NCI-H2171 treated with DMSO at 0.1 percent for 48 hours (cell line): Measurements from ENCODE around the gene C6orf58.

Source experiments
- DNase-seq: peaks from one replicate; lab custom pipeline; 2025; lab: John Stamatoyannopoulos, UW

Gene C6orf58

DNA sequence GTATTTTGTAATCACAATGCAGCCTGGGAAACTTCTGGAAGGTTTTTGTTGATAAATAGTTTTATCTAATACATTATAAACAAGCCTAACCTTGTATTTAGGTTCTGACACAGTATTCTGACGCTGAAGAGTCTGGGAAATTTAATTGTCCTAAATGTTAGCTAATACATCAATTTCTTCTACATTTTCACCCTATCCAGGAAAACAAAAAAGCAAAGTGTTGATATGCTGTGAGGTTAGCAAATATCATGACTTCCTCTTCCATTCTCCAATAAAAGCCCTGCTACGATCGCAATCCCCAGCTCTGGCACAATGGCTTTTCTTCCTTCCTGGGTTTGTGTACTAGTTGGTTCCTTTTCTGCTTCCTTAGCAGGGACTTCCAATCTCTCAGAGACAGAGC lies at the start of gene C6orf58:
Gene C6orf58 (plus strand): TSS at position 301 of the 400 bp plus-strand sequence. CDS start 12 bp downstream, at position 313.
- no peak for DNase-seq

DNA sequence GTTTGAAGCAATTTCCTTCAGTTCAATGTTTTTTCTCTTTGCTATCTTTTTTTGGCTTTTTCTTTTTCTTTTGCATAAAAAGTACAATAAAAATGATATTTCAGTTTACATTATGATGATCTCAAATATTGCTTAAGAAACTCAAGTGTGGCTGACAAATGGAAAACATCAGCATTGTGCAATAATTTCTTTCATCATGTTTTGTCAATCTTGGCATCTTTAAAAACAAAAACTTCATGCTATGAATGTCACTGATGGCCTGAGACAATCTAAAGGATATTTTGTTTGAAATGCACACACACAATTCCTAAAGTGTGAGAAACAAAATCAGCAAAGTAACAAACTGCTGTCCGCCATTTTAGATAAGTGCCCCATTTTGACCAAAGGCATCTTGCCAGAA lies 44.0 kb upstream of the C6orf58 start:
- DNase-seq, result no peak

DNA sequence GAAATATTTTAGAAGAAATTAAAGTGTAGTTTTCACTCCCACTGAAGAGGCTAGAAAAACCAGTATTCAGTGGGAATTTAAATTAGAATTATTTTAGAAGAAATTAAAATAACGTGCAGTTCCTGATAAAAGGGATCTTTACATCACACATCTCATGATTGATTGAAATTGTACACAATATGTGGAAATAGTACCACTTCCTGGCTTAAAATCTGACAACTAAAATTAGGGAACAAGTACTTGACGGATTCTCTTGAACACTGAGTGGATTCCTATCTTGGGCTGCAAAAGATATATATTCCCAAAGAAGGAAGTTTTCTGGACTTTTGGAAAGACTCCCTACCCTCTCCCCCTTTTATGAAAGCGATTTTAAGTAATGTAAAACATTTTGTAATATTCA lies 43.2 kb upstream of the C6orf58 start:
- DNase-seq, result no peak

DNA sequence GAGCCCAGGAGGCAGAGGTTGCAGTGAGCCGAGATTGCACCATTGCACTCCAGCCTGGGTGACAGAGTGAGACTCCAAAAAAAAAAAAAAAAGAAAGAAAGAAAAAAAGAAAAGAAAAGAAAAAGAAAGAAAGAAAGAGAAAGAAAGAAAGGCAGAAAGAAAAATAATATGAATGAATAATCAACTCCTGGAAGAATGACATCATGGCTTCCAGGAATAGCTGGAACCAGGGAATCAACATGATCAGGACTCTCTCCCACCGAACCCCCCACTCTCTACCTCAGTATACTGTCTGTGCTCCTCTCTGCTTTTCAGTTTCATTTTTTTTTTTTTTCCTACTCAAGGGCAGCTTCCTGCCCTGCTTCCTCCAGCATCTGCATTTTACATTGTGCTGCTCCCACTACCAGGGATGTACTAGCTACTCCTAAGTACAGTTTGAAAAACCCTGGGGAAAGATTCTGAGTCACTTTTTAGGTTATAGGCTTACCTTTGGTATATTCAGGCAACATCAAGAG lies 38.2 kb upstream of the C6orf58 start:
- no peak for DNase-seq

DNA sequence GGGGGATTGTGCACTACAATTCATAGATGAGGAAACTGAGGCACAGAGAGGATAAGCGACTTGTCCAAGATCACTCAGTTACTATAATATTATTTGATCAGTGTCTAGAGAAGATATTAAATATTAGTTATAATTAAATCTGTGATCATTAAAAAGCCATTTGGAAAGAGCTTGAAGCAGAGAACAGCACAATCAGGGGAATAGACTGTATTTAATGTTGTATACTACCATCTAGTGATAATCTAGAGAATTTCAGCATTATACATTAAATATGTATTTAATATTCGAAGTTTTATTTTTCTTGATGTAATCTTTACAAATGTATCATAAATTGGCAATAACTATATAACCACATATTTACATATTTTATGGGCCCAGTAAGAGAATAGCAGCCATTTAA lies 37.7 kb upstream of the C6orf58 start:
- DNase-seq, result peak; percentile 58

DNA sequence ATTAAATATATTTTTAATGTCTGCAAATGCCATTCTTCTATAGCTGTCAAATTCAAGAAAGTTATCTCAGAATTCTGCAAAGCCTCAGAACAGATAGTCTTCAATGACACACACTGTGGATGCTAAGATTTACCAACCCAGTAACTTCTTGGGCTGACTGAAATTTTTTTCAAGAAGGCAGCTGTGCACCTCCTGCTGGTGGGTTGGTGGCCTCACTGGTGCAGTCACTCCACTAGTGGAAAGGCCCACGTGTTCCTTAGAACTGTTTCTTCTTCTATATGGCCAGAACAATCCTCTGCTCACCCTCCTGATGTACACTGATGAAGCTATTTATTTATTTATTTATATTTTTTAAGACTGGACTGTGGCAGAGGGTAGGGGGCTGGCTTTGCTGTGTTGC lies 29.8 kb upstream of the C6orf58 start:
- DNase-seq, result no peak

DNA sequence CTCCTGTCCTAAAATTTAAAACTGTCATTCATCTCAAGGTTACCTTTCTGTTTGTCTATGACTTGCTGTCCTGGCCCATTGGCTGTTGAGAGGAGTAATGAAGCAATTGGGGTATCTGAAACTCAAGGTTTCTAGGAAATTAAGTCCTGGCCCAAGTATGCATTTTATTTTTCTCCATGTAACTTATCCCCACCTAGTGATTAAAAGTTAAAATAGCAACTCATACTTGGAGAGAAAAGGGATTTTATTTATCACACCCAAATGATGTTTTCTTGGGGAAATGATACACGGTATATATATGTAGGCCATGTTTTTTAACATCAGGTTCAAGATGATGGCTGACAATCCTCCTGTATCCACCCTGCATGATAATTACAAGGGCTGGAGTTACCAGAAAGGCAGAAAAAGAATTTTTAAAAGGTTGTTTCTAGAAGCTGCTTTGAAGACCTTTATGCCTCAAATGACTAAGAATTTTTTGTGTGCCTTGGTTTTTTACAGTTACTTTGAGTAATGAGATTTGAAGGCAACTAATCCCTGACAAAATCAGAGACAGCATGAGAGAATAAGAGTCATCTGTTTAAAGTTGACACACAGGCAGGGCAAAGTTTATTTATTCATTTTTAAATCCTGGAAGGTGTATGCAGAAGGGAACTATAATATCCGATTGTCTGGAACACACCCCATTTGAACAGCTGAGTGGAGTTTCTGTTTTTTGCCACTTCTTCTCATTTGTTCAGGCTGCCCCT lies 28.9 kb upstream of the C6orf58 start:
- DNase-seq, result no peak

DNA sequence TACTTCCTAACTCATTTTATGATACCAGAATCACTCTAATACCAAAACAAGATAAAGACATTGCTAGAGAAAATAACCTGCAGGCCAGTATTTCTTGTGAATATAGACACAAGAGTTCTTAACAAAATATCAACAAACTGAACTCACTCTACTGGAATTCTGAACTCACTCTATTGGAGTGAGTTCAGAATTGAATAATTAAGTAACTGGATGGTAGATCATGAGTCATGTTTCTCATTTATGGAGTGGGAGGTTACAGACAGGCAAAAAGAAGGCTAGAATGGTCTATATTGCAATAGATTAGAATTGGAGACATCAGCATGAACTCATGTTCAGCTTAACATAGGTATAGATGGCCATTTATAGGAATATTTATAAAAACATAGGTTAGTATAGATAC lies 26.6 kb upstream of the C6orf58 start:
- no peak for DNase-seq

DNA sequence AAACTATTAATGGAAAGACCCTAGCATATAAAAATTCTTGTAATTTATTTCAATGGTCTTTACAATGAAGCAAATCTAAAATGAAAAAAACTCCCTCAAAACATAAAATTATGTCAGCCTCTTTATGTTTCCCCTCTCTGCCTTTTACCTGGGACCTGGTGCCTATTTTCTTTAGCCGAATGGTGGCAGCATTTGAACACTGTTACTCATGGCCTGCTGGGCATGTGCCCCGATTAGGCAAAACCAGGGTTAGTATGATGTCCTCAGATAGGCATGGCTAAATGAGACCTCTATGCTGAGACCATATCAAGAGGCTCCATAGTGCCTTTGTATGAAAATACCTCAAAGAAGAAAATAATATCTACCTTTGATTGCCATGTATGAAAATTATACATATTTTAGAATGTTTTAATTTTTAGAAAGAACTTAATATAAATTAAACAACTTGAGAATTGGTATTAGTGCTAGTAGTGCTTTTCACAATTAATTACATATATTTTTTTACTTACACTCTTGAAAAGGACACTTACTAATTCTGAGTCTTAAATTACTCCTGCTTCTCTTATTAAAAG lies 22.5 kb upstream of the C6orf58 start:
- peak; percentile 38 for DNase-seq

DNA sequence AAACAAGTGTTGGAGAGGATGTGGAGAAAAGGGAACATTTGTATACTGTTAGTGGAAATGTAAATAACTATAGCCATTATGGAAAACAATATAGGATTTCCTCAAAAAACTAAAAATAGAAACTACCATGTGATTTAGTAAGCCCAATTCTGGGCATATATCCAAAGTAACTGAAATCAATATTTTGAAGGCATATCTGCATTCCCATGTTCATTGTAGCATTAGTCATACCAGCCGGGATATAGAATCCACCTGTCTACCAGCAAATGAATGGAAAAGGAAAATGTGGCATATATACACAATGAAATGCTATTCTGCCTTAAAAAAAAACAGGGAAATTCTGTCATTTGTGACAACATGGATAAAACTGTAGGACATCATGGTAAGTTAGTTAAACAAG lies 15.3 kb upstream of the C6orf58 start:
- DNase-seq, result peak; percentile 38

DNA sequence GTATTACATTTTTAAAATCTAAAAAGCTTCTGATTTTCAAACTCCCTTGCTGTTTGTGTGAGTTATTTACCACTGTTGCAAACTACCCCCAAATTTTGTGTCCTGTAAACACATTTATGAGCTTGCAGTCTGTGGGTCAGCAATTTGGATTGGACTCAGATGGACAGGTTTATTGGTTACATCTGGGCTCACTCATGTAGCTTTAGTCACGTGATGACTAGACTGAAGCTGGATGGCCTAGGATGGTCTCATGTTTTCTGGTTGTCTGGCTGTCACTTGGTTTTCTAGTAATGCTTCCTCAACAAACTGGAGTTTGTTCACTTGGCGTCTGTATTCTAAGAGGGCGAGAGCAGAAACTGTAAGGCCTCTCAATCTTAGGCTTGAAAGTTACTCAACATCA lies 12.2 kb upstream of the C6orf58 start:
- peak; percentile 18 for DNase-seq

DNA sequence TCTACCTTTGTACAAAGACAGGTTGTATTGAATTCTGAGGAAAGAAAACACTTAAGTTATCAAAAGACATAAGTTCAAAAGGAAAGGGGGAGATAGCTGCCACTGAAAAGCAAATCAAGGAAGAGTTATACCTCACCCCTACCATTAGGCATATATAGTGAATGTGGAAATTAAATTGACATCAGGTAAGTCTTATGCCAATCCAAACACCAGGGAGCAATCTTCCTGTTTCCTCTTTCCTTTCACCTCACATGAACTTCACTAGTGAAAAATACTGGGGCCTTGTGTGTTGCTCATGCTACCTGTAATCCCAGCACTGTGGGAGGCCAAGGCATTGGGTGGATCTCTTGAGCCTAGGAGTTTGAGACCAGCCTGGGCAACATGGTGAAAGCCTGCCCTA lies 10.9 kb upstream of the C6orf58 start:
- no peak for DNase-seq

DNA sequence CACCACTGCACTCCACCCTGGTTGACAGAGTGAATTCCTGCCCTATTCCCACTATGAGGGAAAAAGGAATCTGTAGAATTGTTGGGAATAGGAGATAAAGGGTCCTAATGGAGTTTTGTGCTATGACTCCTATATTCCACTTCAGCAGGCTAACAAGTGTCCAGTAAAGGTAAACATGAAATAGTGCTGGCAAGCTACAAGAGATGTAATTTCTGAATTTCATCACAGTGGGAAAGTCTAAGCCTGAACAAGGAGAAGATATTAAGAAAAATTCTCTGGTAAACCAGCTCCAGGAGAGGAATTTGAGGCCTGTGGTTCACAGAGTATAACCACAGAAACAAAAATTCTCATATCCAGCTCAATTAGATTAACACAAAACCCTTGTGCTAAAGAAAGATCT lies 10.3 kb upstream of the C6orf58 start:
- no peak for DNase-seq

DNA sequence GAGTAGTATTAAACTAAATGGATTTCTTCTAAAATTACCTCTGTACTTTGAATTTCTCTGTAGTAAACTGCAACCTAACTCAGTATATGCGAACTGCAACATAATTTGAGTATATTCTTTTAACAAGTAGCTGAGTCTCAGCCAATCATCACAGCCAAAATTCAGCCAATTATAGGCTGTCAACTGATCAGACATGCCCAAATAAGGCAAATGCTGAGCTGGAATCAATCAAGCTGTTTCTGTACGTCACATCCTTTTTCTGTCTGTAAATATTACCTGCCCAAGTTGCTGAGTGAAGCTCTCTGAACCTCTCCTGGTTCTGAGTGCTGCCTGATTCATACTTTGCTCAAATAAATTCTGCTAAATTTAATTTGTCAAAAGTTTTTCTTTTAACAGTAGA lies 9.5 kb upstream of the C6orf58 start:
- DNase-seq, result no peak

DNA sequence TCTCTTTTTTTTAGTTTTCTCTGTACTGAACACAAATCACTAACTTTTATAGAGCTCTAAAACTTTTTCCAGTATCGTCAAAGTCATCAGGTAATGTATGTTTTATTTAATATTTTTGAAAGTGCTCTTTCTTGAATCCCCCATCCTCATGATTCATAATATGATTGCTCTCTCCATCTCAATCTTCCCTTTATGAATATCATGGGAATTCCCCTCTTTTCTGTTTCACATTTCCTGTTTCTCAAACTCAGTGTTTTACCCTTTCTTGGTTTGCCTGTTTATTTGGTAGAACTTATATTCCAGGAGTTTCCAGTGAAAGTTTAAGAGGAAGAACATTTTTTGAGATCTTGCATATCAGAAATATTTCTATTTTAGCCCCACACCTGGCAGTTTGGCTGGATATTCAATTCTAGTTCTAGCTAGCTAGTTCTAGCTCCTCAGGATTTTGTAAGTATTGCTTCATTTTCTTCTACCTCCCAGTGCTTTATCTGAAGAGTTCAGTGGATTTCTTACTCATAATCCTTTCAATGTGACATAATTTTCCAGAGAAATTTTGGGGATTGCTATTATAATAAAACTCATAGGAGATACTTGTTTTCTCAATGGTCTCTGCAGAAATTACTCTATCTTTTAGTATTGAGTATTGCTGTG lies 6.1 kb upstream of the C6orf58 start:
- no peak for DNase-seq

DNA sequence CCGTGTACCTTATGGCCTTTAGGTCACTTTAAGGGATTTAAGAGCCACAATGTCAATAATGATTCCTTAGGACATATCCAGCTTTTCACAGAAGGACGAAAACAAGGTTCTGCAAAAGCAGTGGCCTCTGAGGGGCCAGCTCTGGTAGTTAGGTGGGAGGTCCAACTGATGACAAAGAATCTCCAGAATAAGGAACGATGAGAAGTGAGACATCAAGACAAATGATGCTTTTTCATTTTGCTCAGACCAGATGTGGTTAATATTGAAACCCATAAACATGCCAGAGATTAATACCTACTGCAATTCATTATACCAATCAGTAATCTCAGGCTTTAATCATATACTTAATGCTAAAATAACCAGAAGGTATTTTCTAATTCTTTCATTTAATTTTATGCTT lies 1.9 kb downstream of the C6orf58 start:
- no peak for DNase-seq

DNA sequence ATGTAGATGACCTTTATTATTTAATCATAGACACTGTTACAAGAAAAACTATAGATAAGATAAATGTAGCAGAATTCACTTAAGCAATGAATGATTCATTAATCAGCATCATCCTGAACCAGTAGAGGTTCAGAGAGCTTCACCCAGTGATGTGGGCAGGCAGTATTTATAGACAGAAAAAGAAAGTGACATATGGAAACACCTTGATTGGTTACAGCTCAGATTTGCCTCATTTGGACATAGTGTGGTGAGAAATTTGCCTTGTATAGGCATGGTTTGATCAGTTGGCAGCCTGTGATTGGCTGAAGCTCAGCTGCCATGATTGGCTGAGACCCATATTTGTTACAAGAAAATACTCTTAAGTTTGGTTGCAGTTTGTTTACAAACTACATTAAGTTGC lies 4.6 kb downstream of the C6orf58 start:
- no peak for DNase-seq

DNA sequence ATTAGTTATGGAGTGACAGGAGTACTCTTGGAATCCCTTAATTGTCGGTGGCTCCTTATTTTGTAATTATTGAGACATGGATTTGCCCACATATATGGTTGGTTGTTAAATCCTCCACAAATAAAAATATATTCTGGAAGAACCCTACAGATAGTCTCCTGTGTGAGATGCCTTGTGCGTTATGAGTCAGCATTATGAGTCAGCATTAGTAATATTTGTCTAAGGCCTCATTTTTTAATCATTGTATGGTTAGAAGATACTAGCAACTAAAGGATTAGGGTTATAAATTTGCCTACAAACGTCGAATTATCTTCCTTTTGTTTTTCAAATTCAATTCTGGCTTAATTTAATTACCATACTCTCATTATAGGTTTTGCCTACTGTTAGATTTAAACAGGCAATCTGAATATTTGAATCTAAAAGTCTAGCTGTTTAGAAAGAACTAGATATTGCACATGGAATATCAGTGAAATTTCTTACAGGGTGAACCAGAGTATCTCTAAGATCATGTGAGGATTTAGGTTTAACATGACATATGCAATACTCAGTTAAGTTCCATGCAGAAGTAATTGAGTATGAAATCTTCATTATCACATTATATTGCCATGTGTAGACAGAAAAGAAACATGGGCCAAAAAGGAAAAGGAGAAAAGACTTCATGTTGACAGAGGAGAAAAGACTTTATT lies 5.9 kb downstream of the C6orf58 start:
- DNase-seq, result no peak

DNA sequence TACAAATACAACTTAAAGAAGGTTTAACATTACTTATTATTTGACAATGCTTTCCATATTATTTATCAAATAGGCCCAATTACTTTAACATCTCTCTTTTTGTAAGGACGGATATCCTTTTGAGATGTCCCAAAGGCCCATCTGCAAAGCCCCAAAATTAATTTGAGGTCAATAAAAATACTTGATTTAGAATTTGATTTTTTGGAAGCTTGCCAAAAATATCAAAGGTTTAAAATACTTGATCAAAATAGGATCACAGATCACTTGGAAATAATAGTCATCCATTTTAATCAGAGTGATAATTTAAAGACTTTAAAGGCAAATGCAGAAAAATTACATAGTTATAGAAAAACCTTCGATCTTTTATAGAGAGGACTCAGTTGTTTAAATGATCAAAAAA lies 8.1 kb downstream of the C6orf58 start:
- no peak for DNase-seq

DNA sequence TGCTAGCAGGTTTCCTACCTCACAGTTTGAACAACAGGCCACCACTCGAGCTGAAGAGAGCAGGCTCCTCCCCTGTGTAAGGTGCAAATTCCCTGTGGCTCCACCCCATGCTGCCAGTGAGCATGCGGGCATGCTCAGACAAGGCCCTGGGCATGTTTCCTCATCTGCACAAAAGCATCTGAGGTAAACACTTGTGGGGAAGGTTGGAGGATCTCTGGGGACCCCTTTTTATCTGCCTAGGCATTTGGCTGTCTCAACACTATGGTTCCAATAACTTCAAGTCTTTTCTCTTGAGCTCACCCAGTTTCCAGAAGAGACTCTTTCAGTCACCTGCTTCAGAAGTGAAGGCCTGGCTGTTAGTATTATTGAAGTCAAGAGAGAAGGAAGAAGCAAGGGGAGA lies 9.4 kb downstream of the C6orf58 start:
- DNase-seq, result peak; percentile 83

DNA sequence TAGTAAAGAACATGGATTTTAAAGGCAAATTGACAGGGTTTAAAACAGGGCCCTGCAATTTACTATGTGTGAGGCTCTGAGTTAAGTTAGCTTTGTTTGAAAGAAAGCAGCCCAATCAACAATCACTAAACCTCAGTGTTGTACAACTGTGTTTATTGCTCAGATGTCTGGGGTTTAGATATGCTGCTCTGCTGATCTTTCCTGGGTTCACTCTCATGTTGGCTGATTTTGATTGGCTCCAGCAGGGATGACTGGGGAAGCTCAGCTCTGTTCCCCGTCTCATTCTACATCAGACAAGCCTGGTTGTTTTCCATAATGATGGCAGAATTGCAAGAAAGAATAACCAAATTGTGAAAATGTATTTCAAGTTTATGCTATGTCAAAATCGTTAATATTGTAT lies 10.9 kb downstream of the C6orf58 start:
- DNase-seq, result no peak

DNA sequence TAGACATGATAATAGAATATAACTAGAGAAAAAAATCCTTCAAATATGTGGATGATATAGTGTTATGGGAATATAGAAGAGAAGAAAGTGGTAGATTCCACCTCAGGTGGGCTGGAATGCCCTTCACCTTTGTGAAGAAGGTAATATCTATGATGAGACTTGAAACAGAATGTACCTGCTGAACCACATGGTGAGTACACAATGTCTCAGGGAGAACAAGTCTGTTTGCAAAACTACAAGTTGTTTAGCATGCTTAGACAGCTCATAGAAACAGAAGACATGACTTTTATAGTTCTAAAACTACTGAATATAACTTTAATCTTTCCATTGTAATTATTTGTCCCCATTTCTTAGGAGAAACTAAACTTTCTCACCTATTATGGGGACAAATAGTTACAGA lies 12.2 kb downstream of the C6orf58 start:
- DNase-seq, result no peak

DNA sequence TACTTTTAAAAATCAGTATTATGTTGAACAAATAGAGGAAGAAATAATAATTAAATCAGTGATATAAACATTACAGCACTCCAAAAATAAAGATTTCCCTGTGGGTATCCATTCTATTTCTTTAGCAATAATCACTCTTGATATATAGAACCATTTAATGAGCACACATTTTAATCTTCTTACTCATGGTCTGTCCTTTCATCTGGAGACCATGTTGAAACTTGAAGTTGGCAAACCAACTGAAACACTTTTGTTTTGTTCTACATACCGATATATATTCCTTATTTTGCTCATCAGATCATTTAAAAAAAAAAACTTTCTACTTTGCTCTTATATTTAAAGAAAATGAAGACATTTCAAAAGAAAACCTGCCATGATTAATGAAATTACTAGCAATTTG lies 13.4 kb downstream of the C6orf58 start:
- DNase-seq, result no peak
